Activated CD8-positive, alpha-beta memory T cell treated with anti-CD3 and anti-CD28 coated beads for 48 hours (primary cell): ENCODE data around the gene TGFB3.

Source experiments
- DNase-seq, 3 experiments: peaks; one replicate each; pipeline ENCODE4 v3.0.0-alpha.2; 2020; ENCODE audit warnings: low read depth in 2 of 3, low spot score in 2 of 3

TGFB3 gene

DNA sequence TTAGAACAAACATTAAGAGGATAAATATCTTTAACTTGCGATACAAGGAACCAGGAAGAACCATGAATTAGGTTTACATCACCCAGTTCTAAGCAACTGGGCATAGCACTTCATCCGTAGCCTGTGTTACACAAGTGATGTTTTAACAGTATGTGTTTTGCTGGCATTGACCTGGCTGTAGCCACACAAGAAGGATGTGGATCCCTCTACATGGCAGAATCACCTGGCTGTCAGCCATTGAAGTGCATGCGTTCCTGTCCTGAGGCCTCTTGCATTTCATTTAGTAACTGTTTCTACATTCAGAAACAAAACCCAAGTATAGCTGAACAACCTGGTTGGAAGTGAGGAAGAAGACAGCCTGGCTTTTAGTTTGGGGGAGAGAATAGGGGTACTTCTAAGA, 72.2 kb downstream of the TGFB3 start:
- no peak for DNase-seq
